ENCODE measurements around the gene ZC3H11A.

Gene ZC3H11A

DNA sequence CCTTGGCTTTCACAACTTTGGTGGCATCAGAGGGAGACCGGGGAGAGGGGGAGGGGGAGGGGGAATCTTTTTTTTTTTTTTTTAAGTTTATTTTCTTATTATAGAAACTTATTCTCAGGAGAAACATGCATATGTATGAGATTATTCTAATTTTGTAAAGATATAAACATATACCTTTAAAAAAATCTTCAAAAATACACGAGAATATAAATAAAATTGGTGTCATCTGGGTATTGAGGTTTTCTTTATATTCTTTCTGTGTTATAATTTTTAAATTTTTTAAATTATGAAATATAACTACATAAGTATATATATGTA, 47.1 kb downstream of the ZC3H11A start:
- DNase-seq, result no peak

GRCh38 chr1:203843435-203843834, 48.0 kb downstream of the ZC3H11A start:
- no peak for DNase-seq
